GM23338 (cell line): ENCODE measurements around the gene FLNB. TPM values are rescaled to one million over a fixed set of nuclear protein-coding genes. Genes with fewer than 3 reads are reported as not detected.

Experiments
- ATAC-seq: fragments of 200-7000 bp; cut with Tn5 transposase; 3 replicates; pipeline ENCODE4 v1.9.1; 2020
- DNase-seq: peaks from one replicate; pipeline ENCODE4 v3.0.0-alpha.2; 2015; ENCODE audit warnings: low spot score
- H2AFZ ChIP-seq: fragments of 200-600 bp; sonication (generic); 2 replicates; pipeline ENCODE4 v1.8.0; 2016; ENCODE audit warnings: antibody characterized with exemption, mild to moderate bottlenecking, moderate library complexity
- H3F3A ChIP-seq: fragments of 200-600 bp; sonication (generic); replicated peaks from 2 replicates; pipeline ENCODE4 v1.8.0; 2017; ENCODE audit warnings: antibody characterized with exemption, mixed run types, low read depth
- H3K27ac ChIP-seq: fragments of 200-600 bp; sonication (generic); 2 replicates; pipeline ENCODE4 v1.6.1; 2016; ENCODE audit warnings: low read depth
- H3K27me3 ChIP-seq: fragments of 200-600 bp; sonication (generic); 2 replicates; pipeline ENCODE4 v1.8.0; 2016; ENCODE audit warnings: mild to moderate bottlenecking, mixed run types, moderate library complexity; ENCODE audit not compliant: insufficient read depth
- H3K36me3 ChIP-seq: fragments of 200-600 bp; sonication (generic); 2 replicates; pipeline ENCODE4 v1.8.0; 2016; ENCODE audit warnings: mild to moderate bottlenecking; ENCODE audit not compliant: insufficient read depth
- H3K4me1 ChIP-seq: fragments of 200-600 bp; sonication (generic); 2 replicates; pipeline ENCODE4 v1.8.0; 2016; ENCODE audit warnings: mild to moderate bottlenecking, moderate library complexity; ENCODE audit not compliant: insufficient read depth
- H3K4me2 ChIP-seq: fragments of 200-600 bp; sonication (generic); 2 replicates; pipeline ENCODE4 v1.7.1; 2017; ENCODE audit warnings: mixed run types
- H3K4me3 ChIP-seq: fragments of 200-600 bp; sonication (generic); 2 replicates; pipeline ENCODE4 v1.6.1; 2016; ENCODE audit warnings: mixed run types
- H3K79me2 ChIP-seq: fragments of 200-600 bp; sonication (generic); replicated peaks from 2 replicates; pipeline ENCODE4 v1.8.0; 2017; ENCODE audit warnings: mild to moderate bottlenecking; ENCODE audit not compliant: insufficient read depth
- H3K9me2 ChIP-seq: fragments of 200-600 bp; sonication (generic); 2 replicates; pipeline ENCODE4 v1.8.0; 2017; ENCODE audit not compliant: insufficient read depth
- H4K20me1 ChIP-seq: fragments of 200-600 bp; sonication (generic); replicated peaks from 2 replicates; pipeline ENCODE4 v1.8.0; 2017; ENCODE audit warnings: mild to moderate bottlenecking; ENCODE audit not compliant: insufficient read depth
- H3K27ac Mint-ChIP-seq: 2 replicates; pipeline ENCODE4 v1.8.0; 2020; ENCODE audit warnings: inconsistent platforms, mild to moderate bottlenecking, moderate library complexity, mixed read lengths
- H3K27me3 Mint-ChIP-seq: 3 replicates; pipeline ENCODE4 v1.8.0; 2022; ENCODE audit warnings: low read depth, mild to moderate bottlenecking, moderate library complexity, mixed read lengths, inconsistent platforms; ENCODE audit not compliant: insufficient read depth, poor library complexity
- H3K36me3 Mint-ChIP-seq: 3 replicates; pipeline ENCODE4 v1.8.0; 2021; ENCODE audit warnings: low read depth, mild to moderate bottlenecking, inconsistent platforms, moderate library complexity, mixed read lengths
- H3K4me1 Mint-ChIP-seq: 3 replicates; pipeline ENCODE4 v1.8.0; 2020; ENCODE audit warnings: mild to moderate bottlenecking, inconsistent platforms, mixed read lengths
- H3K4me3 Mint-ChIP-seq: 3 replicates; pipeline ENCODE4 v1.8.0; 2021; ENCODE audit warnings: moderate library complexity, mild to moderate bottlenecking, inconsistent platforms, mixed read lengths
- H3K9me3 Mint-ChIP-seq: 3 replicates; pipeline ENCODE4 v1.8.0; 2020; ENCODE audit warnings: moderate library complexity, mild to moderate bottlenecking, inconsistent platforms, mixed read lengths
- CREB1 ChIP-seq: fragments of 250-450 bp; sonication (Bioruptor Pico); IDR thresholded peaks from 2 replicates; pipeline ENCODE4 v1.5.0; 2020; ENCODE audit warnings: low read depth, mild to moderate bottlenecking, moderate library complexity
- ETS1 ChIP-seq: IDR thresholded peaks from 2 replicates; pipeline ENCODE4 v1.6.1; 2016; ENCODE audit warnings: antibody characterized with exemption
- EZH2phosphoT487 ChIP-seq: fragments of 200-600 bp; sonication (generic); IDR thresholded peaks from one replicate; pipeline ENCODE4 v1.8.1; 2018; ENCODE audit warnings: antibody characterized with exemption; ENCODE audit not compliant: unreplicated experiment
- STAT1 ChIP-seq: IDR thresholded peaks from one replicate; pipeline ENCODE4 v1.6.1; 2016; ENCODE audit warnings: antibody characterized with exemption; ENCODE audit not compliant: unreplicated experiment
- ZNF331 ChIP-seq: fragments of 250-450 bp; sonication (Bioruptor Pico); IDR thresholded peaks from 2 replicates; pipeline ENCODE4 v1.5.0; 2020; ENCODE audit warnings: low read depth, mild to moderate bottlenecking, moderate library complexity
- ZNF462 ChIP-seq: fragments of 250-450 bp; sonication (Bioruptor Pico); IDR thresholded peaks from 2 replicates; pipeline ENCODE4 v1.5.0; 2020; ENCODE audit warnings: mild to moderate bottlenecking, moderate library complexity
- polyA plus RNA-seq: library from polyadenylated mRNA; unstranded; fragments of >200 nt; fragmentation: Nextera tagmentation; extraction: Ambion mirVana; gene quantifications from 2 replicates; pipeline ENCODE4 v1.2.1, GENCODE V29; 2016
- total RNA-seq: library from RNA; depleted of rRNA; stranded (reverse); fragments of >200 nt; shearing (Covaris generic); gene quantifications from 2 replicates; pipeline ENCODE4 v1.2.3, GENCODE V29; 2014
- TF ChIP-seq, protein P1 (sequence below): IDR thresholded peaks from one replicate; pipeline ENCODE4 v1.6.1; 2018; ENCODE audit warnings: antibody characterized with exemption; ENCODE audit not compliant: unreplicated experiment

Gene FLNB
- total and polyA plus RNA-seq, 2 experiments from 2014 or later = 39.7 to 179 TPM

DNA sequence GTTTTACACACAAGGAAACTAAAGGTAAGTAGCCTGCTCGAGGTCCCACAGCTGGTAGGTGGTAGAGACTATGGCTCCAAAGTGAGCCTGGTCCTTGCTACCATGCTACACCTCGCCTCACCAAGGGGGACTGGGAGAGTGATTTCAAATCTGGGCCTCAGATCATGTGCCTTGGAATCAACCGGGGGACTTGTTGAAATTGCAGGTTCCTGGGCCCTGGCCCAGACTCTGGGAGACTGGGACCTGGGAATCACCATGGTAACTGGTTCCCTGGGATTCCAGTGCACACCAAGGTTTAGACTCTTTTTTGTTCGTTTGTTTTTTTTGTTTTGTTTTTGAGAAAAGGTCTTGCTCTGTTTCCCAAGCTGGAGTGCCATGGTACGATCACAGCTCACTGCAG lies 181.5 kb downstream of the FLNB start:
- no peaks in the 10 kb centered on the region for H3K9me3 Mint-ChIP-seq
- peaks cover 1% of the 10 kb centered on the region for H3K27me3 Mint-ChIP-seq
- no peaks in the 10 kb centered on the region for H3K9me2 ChIP-seq
- no peak overlapping the region for H3K4me3 ChIP-seq
- ATAC-seq = no peak
- no peak overlapping the region for H3K27ac Mint-ChIP-seq
- H3F3A ChIP-seq = no peaks in the 10 kb centered on the region
- H3K4me1 ChIP-seq = peaks cover 11% of the 10 kb centered on the region; the same call in 1 of the 2 replicates
- no peak overlapping the region for H3K27ac ChIP-seq
- no peak for DNase-seq
- H3K79me2 ChIP-seq = no peaks in the 10 kb centered on the region
- no peak for TF ChIP-seq ETS1
- TF ChIP-seq CREB1 (CRISPR knock-in tag) = no peak
- TF ChIP-seq ZNF331 (CRISPR knock-in tag) = no peak
- TF ChIP-seq, protein P1, sequence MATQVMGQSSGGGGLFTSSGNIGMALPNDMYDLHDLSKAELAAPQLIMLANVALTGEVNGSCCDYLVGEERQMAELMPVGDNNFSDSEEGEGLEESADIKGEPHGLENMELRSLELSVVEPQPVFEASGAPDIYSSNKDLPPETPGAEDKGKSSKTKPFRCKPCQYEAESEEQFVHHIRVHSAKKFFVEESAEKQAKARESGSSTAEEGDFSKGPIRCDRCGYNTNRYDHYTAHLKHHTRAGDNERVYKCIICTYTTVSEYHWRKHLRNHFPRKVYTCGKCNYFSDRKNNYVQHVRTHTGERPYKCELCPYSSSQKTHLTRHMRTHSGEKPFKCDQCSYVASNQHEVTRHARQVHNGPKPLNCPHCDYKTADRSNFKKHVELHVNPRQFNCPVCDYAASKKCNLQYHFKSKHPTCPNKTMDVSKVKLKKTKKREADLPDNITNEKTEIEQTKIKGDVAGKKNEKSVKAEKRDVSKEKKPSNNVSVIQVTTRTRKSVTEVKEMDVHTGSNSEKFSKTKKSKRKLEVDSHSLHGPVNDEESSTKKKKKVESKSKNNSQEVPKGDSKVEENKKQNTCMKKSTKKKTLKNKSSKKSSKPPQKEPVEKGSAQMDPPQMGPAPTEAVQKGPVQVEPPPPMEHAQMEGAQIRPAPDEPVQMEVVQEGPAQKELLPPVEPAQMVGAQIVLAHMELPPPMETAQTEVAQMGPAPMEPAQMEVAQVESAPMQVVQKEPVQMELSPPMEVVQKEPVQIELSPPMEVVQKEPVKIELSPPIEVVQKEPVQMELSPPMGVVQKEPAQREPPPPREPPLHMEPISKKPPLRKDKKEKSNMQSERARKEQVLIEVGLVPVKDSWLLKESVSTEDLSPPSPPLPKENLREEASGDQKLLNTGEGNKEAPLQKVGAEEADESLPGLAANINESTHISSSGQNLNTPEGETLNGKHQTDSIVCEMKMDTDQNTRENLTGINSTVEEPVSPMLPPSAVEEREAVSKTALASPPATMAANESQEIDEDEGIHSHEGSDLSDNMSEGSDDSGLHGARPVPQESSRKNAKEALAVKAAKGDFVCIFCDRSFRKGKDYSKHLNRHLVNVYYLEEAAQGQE = no peak
- TF ChIP-seq ZNF462 = no peak
- no peak for TF ChIP-seq STAT1
- TF ChIP-seq EZH2phosphoT487 = no peak
- no peaks in the 10 kb centered on the region for H4K20me1 ChIP-seq
- H3K27me3 ChIP-seq = no peaks in the 10 kb centered on the region
- H2AFZ ChIP-seq = peak overlapping the region; percentile 38; the same call in 1 of the 2 replicates
- H3K4me3 Mint-ChIP-seq = no peak overlapping the region
- H3K4me1 Mint-ChIP-seq = peaks cover 17% of the 10 kb centered on the region
- no peak overlapping the region for H3K4me2 ChIP-seq
- H3K36me3 ChIP-seq = no peaks in the 10 kb centered on the region
- H3K36me3 Mint-ChIP-seq = no peaks in the 10 kb centered on the region
